WI38 (cell line): ENCODE data around the gene ADAT2.
A peak's percentile ranks its signal among the peaks of the same experiment; 100 is the strongest.

ENCODE experiments used
- H3K4me3 ChIP-seq: 2 replicates; pipeline ENCODE4 v1.5.1; 2011; ENCODE audit warnings: low read depth, mild to moderate bottlenecking, control low read depth, low read length
- TF ChIP-seq, protein P1 (sequence below): IDR thresholded peaks from 2 replicates; pipeline ENCODE4 v1.5.1; 2012; ENCODE audit warnings: low read depth, mild to moderate bottlenecking, control low read depth, low read length

Gene ADAT2

DNA sequence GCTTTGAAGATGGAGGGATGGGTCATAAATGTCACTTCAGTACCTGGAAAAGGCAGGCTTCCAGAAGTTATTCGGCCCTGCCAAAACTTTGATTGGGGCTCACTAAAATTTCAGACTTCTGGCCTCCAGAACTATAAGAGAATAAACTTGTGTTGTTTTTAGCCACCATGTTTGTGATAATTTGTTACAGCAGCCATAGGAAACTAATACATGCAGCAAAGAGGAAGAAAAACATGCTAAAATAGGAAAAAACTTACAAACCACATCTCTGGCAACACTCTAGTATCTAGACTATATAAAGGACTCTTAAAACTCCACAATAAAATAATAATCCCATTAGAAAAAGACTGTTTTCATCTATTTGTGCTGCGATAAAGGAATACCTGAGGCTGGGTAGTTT lies 9.5 kb downstream of the ADAT2 start:
- TF ChIP-seq, protein P1, sequence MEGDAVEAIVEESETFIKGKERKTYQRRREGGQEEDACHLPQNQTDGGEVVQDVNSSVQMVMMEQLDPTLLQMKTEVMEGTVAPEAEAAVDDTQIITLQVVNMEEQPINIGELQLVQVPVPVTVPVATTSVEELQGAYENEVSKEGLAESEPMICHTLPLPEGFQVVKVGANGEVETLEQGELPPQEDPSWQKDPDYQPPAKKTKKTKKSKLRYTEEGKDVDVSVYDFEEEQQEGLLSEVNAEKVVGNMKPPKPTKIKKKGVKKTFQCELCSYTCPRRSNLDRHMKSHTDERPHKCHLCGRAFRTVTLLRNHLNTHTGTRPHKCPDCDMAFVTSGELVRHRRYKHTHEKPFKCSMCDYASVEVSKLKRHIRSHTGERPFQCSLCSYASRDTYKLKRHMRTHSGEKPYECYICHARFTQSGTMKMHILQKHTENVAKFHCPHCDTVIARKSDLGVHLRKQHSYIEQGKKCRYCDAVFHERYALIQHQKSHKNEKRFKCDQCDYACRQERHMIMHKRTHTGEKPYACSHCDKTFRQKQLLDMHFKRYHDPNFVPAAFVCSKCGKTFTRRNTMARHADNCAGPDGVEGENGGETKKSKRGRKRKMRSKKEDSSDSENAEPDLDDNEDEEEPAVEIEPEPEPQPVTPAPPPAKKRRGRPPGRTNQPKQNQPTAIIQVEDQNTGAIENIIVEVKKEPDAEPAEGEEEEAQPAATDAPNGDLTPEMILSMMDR, result no peak
- H3K4me3 ChIP-seq, result no peak overlapping the region

- TF ChIP-seq, protein P1, result no peak
- H3K4me3 ChIP-seq, result no peak overlapping the region
Observed at GRCh38 chr6:143432588-143432987, 17.9 kb downstream of the ADAT2 start.

DNA sequence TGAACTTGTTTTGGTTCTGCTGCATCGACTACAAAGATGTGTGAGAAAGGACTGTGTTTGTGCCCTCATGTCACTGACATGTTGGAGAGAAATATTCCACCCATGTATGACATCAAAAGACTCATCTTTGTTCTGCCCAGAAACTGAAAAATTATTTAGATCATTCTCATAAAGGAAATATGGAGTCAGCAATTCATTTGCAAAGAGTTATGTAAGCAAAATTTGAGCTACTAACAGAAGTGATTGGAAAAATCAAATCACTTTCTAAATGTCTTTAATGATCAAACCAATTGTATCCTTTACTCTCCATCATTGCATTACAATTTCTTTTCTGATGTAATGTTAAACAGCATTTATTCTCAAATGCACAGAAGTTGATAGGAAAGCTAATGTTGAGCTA lies 19.3 kb downstream of the ADAT2 start:
- H3K4me3 ChIP-seq, result no peak overlapping the region
- TF ChIP-seq, protein P1, result no peak

- no peak overlapping the region for H3K4me3 ChIP-seq
- TF ChIP-seq, protein P1, result no peak
Observed at GRCh38 chr6:143429970-143430369, 20.5 kb downstream of the ADAT2 start.

DNA sequence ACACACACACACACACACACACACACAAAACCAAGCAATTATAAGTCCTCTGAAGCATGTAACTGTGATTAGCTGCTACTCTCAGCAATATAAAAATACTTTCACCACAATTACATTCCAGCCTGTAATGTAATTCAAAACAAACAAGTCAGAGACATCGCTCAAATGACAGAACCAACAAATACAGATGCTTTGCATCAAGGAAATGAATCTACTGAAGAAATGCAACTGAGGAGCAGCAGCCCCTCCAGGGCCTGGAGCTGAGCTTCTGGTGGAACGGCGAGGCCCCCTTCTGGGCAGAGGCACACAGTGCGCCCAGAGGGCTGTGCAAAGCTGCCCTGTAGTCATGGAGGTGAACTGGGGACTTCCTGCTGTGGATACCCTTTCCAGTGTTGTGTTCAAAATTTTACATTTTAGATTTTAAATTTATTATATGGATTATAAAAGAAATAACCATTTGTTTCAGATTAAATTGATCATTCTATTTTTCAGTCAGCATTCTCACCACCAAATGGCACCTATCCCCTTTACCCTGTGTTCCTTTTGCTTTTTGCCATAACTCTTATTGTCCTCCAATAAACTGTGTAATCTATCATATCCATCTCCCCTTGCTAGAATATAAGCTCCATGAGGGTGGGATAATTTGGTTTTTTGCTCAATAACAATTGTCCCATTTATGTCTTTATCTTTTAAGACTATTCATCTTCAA lies 23.2 kb downstream of the ADAT2 start:
- H3K4me3 ChIP-seq, result no peak overlapping the region
- TF ChIP-seq, protein P1, result peak; percentile 97

GRCh38 chr6:143426026-143426425 lies 24.5 kb downstream of the ADAT2 start:
- TF ChIP-seq, protein P1, result no peak

DNA sequence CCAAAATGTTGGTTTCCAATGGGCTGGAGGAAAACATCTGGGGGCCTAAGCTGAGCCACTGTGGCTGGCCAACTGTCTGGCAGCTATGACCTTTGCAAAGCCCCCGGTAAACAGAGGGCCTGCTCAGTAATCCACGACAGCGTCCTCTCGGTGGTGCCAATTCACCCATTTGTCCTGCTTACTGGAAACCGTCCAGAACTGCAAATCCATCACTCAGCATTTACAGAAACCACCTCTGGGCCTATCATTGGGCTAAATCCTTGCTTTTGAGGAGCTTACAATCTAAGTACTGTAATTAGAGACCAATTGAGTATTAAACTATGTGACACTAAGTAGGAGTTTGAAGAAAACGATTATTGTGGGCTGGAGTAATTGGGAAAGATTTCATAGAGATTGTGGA lies 31.0 kb downstream of the ADAT2 start:
- TF ChIP-seq, protein P1, result no peak
- no peak overlapping the region for H3K4me3 ChIP-seq

More at GRCh38 chr6:143426026-143426425, 24.5 kb downstream of the ADAT2 start:
- no peak overlapping the region for H3K4me3 ChIP-seq
